ENCODE data around the gene TAS2R1. TPM values are rescaled to one million over a fixed set of nuclear protein-coding genes. Genes with fewer than 3 reads are reported as not detected.

The TAS2R1 gene
- total and polyA plus RNA-seq, 10 of the 15 experiments (the other 5 are each of a cell fraction or from before 2014, with no cell fraction given), result not detected

GRCh38 chr5:9601055-9601739, 29.0 kb downstream of the TAS2R1 start (continued):
- TF ChIP-seq PRDM15 (CRISPR knock-in tag; IDR thresholded peaks at IDR 0.05) (no peak), RFX5 (IDR thresholded peaks at IDR 0.05; ENCODE audit: low read depth, low read length) (no peak), CBX3 (IDR thresholded peaks at IDR 0.05; ENCODE audit: borderline replicate concordance, low read depth) (no peak), CHD1 (IDR thresholded peaks at IDR 0.05; ENCODE audit: low read depth, low read length) (no peak)

- ATAC-seq (no peak), DNase-seq (ENCODE audit: low read depth, low spot score) (no peak), FAIRE-seq (no peak)
- H3K36me3 ChIP-seq (ENCODE audit: control insufficient read depth in 2 of 2, insufficient read depth in 2 of 2, low read length in 1 of 2), result no peaks in the 10 kb centered on the region
- CTCF ChIA-PET, result interaction anchor here (1.2 kb wide), 1 partner anchor 10 kb away, joined by 3 read pairs; no protein-coding TSS in a partner anchor
- BruUV-seq (replicated peaks), result no TSS peak
- H3K4me3 ChIP-seq, result no peak overlapping the region
- H3K27ac ChIP-seq (ENCODE audit: control insufficient read depth, insufficient read depth), result no peak overlapping the region
- RAD21 ChIA-PET (ENCODE audit: unreplicated experiment), result no interaction called here
- 7% methylated on average over 3 of the region's 3 CpGs for WGBS (ENCODE audit: insufficient coverage, insufficient replicate concordance, low lambda C conversion rate, missing lambda C conversion rate)
- no peaks in the 10 kb centered on the region for H3K4me1 ChIP-seq (ENCODE audit: control insufficient read depth, insufficient read depth, low read length)
- no peaks in the 10 kb centered on the region for H3K9me3 ChIP-seq (replicated peaks; ENCODE audit: control insufficient read depth, insufficient read depth, low read length)
- H3K9ac ChIP-seq (ENCODE audit: control insufficient read depth, insufficient read depth, low read length), result no peak overlapping the region
- H3K4me2 ChIP-seq (ENCODE audit: control insufficient read depth, insufficient read depth), result no peak overlapping the region
- no peaks in the 10 kb centered on the region for H3K79me2 ChIP-seq (ENCODE audit: control insufficient read depth, insufficient read depth, low read length)
- no peaks in the 10 kb centered on the region for H4K20me1 ChIP-seq (ENCODE audit: control insufficient read depth, insufficient read depth)
- H2AFZ ChIP-seq (ENCODE audit: control insufficient read depth, low read depth, low read length), result no peak overlapping the region
- SMC1A ChIA-PET (ENCODE audit: uncharacterized antibody, unreplicated experiment), result no interaction called here
- no peaks in the 10 kb centered on the region; a peak in 1 of 4 replicates for H3K27me3 ChIP-seq (replicated peaks in 1 of 2; ENCODE audit: control insufficient read depth in 2 of 2, insufficient read depth in 2 of 2, low read length in 1 of 2)
- intact Hi-C loops (cut with micrococcal nuclease; ENCODE audit: unreplicated experiment), result no loop called here
- in situ Hi-C loops (cut with MboI), result no loop called here
- POLR2A ChIA-PET, result no interaction called here
- TF ChIP-seq MTA3 (IDR thresholded peaks at IDR 0.05; ENCODE audit: borderline replicate concordance, low read length) (no peak), MTA2 (IDR thresholded peaks at IDR 0.05; ENCODE audit: low read depth) (no peak), ESRRA (IDR thresholded peaks at IDR 0.05; ENCODE audit: low read length) (no peak), PML (IDR thresholded peaks at IDR 0.05; ENCODE audit: low read length) (no peak), ZBTB40 (IDR thresholded peaks at IDR 0.05; ENCODE audit: borderline replicate concordance) (no peak), RFX5 (IDR thresholded peaks at IDR 0.05; ENCODE audit: low read depth, low read length) (no peak), POLR2AphosphoS5 (IDR thresholded peaks at IDR 0.05; ENCODE audit: low read length) (no peak), SIX5 (IDR thresholded peaks at IDR 0.05; ENCODE audit: low read depth, low read length, severe bottlenecking) (no peak), BCLAF1 (IDR thresholded peaks at IDR 0.05) (no peak)
These were observed 30.8 kb downstream of the TAS2R1 start for GRCh38 chr5:9599391-9599790.
